Measurements from ENCODE around the gene BTF3. TPM values are rescaled to one million over a fixed set of nuclear protein-coding genes. Genes with fewer than 3 reads are reported as not detected.

The BTF3 gene
- total RNA-seq = 261 and 292 TPM in 2 replicates

GRCh38 chr5:73498057-73498992 lies at the start of gene BTF3:
TSS of gene BTF3 (plus strand) at chr5:73498442. CDS start at chr5:73498668, 226 bp downstream.

DNA sequence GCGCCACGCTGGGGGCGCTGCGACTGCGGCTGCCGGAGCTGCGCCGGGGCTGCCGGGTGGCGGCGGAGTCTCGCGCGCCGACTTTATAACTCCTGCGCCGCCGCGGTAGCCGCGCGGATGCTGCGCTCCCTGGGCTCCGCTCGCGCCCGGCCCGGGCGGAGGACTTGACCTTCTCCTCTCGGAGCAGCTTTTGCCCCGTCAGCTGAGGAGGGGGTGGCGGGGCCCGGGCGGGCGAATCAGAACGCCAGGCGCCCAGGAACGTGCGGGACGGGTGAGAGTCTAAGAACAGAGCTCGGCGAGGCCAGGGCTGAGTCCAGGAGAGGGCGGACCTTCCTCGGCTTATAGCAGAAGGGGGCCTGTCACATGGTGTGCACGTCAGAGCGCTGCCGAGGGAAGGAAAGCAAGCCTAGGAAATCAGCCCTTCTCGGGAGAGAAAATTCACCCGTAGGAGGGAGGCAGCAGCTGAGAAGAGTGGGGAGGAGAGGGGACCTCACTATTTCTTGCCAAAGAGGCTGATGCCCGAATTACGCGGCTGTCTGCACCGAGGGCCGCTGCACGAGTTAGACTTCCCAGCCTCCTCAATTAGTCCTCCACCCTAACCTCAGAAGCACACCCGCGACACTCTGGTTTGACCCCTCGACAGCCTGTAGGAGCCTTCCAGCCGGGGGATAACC lies 49.6 kb upstream of the BTF3 start, which contains the start of gene FOXD1:
FOXD1 (minus strand) TSS at position 315 of the 674 bp plus-strand sequence. CDS start 415 bp downstream, outside the sequence.

Other genes with a start within 250 kb of the BTF3 start
- gene FOXD1, start 49.7 kb upstream of the BTF3 start, total RNA-seq = 0.79 and 6.2 TPM in 2 replicates
- gene ANKRA2, start 67.2 kb downstream of the BTF3 start, total RNA-seq = 18.7 and 23.6 TPM in 2 replicates
- 11.4 and 16.1 TPM in 2 replicates for gene UTP15, start 67.3 kb downstream of the BTF3 start, total RNA-seq
- gene ARHGEF28, start 127.8 kb downstream of the BTF3 start, total RNA-seq = 0.33 and 1.2 TPM in 2 replicates

Data from placental epithelial cell (primary cell).